RPMI8226 (cell line): ENCODE data around the gene PLRG1.
A peak's percentile ranks its signal among the peaks of the same experiment; 100 is the strongest.

Source experiments
- DNase-seq: peaks from one replicate; pipeline ENCODE4 v3.0.0-alpha.2; 2015

PLRG1 gene

GRCh38 chr4:154517591-154517990, 32.6 kb downstream of the PLRG1 start:
- DNase-seq, result no peak

- no peak for DNase-seq
Observed at GRCh38 chr4:154516318-154517029, 33.7 kb downstream of the PLRG1 start.

- DNase-seq, result no peak
Observed at GRCh38 chr4:154511981-154512380, 38.2 kb downstream of the PLRG1 start.

- DNase-seq, result no peak
Observed at GRCh38 chr4:154511548-154511947, 38.7 kb downstream of the PLRG1 start.

GRCh38 chr4:154507156-154507555, 43.0 kb downstream of the PLRG1 start:
- DNase-seq, result no peak

GRCh38 chr4:154506253-154506652, 43.9 kb downstream of the PLRG1 start:
- DNase-seq, result peak; percentile 28

GRCh38 chr4:154503598-154503997, 46.6 kb downstream of the PLRG1 start:
- peak; percentile 9 for DNase-seq

- DNase-seq, result no peak
Observed at GRCh38 chr4:154502111-154502510, 48.1 kb downstream of the PLRG1 start.

- no peak for DNase-seq
Observed at GRCh38 chr4:154497889-154498288, 52.3 kb downstream of the PLRG1 start.

GRCh38 chr4:154495867-154496266, 54.3 kb downstream of the PLRG1 start:
- no peak for DNase-seq

GRCh38 chr4:154492288-154492687, 57.9 kb downstream of the PLRG1 start:
- no peak for DNase-seq

GRCh38 chr4:154491341-154492271, 58.6 kb downstream of the PLRG1 start, which contains the start of gene DCHS2:
DCHS2 (minus strand) TSS chr4:154491799; CDS start chr4:154491355, 444 bp downstream.
- no peak for DNase-seq

- DNase-seq, result no peak
Observed at GRCh38 chr4:154490583-154491340, 59.4 kb downstream of the PLRG1 start.

- DNase-seq, result no peak
Observed at GRCh38 chr4:154490234-154490582, 60.0 kb downstream of the PLRG1 start.

GRCh38 chr4:154489558-154490233, 60.5 kb downstream of the PLRG1 start:
- DNase-seq, result no peak

GRCh38 chr4:154487145-154487544, 63.1 kb downstream of the PLRG1 start:
- DNase-seq, result no peak

GRCh38 chr4:154485127-154485773, 65.0 kb downstream of the PLRG1 start:
- DNase-seq, result peak; percentile 2
